Activated naive CD8-positive, alpha-beta T cell treated with anti-CD3 and anti-CD28 coated beads, Interleukin-2, amount 10 ng/mL, durations not matched to agents 7 days and 5 days (primary cell): Measurements from ENCODE around the gene SLTM. TPM values are rescaled to one million over a fixed set of nuclear protein-coding genes. Genes with fewer than 3 reads are reported as not detected.
"Not testable (repeated sequence)": the region's sequence is repeated elsewhere in the genome, so short reads cannot be mapped to it uniquely, and the experiment has no call there.

Experiments used
- ATAC-seq: fragments of 150-1000 bp; cut with Tn5 transposase; one replicate; pipeline ENCODE4 v1.10.0; 2021; ENCODE audit warnings: low read depth, moderate library complexity
- POLR2A ChIA-PET: fragments of 350-600 bp; sonication (Branson Sonifier 250); formaldehyde crosslinking; loops from one replicate; lab custom pipeline; 2021; ENCODE audit warnings: antibody characterized with exemption; lab: Charles Lee
- DNase-seq: peaks from one replicate; pipeline ENCODE4 v3.0.0; 2021
- H3K27ac Mint-ChIP-seq: one replicate; pipeline ENCODE4 v1.8.0; 2022; ENCODE audit warnings: mild to moderate bottlenecking, mixed read lengths
- H3K27me3 Mint-ChIP-seq: one replicate; pipeline ENCODE4 v1.8.0; 2022; ENCODE audit warnings: mild to moderate bottlenecking, moderate library complexity, mixed read lengths
- H3K36me3 Mint-ChIP-seq: one replicate; pipeline ENCODE4 v1.8.0; 2021; ENCODE audit warnings: mild to moderate bottlenecking, mixed read lengths
- H3K4me1 Mint-ChIP-seq: one replicate; pipeline ENCODE4 v1.8.0; 2021; ENCODE audit warnings: mixed read lengths
- H3K4me3 Mint-ChIP-seq: one replicate; pipeline ENCODE4 v1.8.0; 2022; ENCODE audit warnings: mild to moderate bottlenecking, moderate library complexity, mixed read lengths
- H3K9me3 Mint-ChIP-seq: one replicate; pipeline ENCODE4 v1.8.0; 2021; ENCODE audit warnings: mixed read lengths
- total RNA-seq, 2 experiments: library from RNA; stranded (reverse); gene quantifications; one replicate each; pipeline ENCODE4 v1.2.3, GENCODE V29; 2021

SLTM gene
- total RNA-seq, 2 experiments from 2014 or later = 130 TPM

GRCh38 chr15:58951388-58952007 is 18.0 kb upstream of the SLTM start:
- Mint-ChIP-seq H3K27ac (no peak overlapping the region), H3K4me3 (no peak overlapping the region), H3K9me3 (no peaks in the 10 kb centered on the region), H3K36me3 (no peaks in the 10 kb centered on the region), H3K27me3 (peaks cover 5% of the 10 kb centered on the region), H3K4me1 (peaks cover 8% of the 10 kb centered on the region)
- POLR2A ChIA-PET = interaction anchor here (1.0 kb wide), 1 partner anchor 18 kb away, joined by 4 read pairs; the partner anchor contains the start of gene SLTM
- DNase-seq (no peak), ATAC-seq (no peak)

- Mint-ChIP-seq H3K4me1 (peaks cover 2% of the 10 kb centered on the region), H3K4me3 (no peak overlapping the region), H3K27ac (no peak overlapping the region), H3K9me3 (no peaks in the 10 kb centered on the region), H3K36me3 (no peaks in the 10 kb centered on the region), H3K27me3 (no peaks in the 10 kb centered on the region)
- ATAC-seq = no peak
- POLR2A ChIA-PET = no interaction called here
- no peak for DNase-seq
Measured at GRCh38 chr15:58947179-58947578, 13.7 kb upstream of the SLTM start.

GRCh38 chr15:58934974-58935373 is 1.5 kb upstream of the SLTM start:
- DNase-seq, H3K27me3 Mint-ChIP-seq, H3K36me3 Mint-ChIP-seq, ATAC-seq, POLR2A ChIA-PET, H3K9me3 Mint-ChIP-seq: not testable (repeated sequence)
- Mint-ChIP-seq H3K27ac (peak overlapping the region; percentile 98), H3K4me1 (peaks cover 19% of the 10 kb centered on the region), H3K4me3 (peak overlapping the region; percentile 91)

GRCh38 chr15:58934521-58934920 is 1.0 kb upstream of the SLTM start:
- H3K27ac Mint-ChIP-seq = peak overlapping the region; percentile 98
- peaks cover 19% of the 10 kb centered on the region for H3K4me1 Mint-ChIP-seq
- H3K36me3 Mint-ChIP-seq = peaks cover 3% of the 10 kb centered on the region
- DNase-seq (no peak), ATAC-seq (no peak)
- peaks cover 3% of the 10 kb centered on the region for H3K27me3 Mint-ChIP-seq
- no peaks in the 10 kb centered on the region for H3K9me3 Mint-ChIP-seq
- POLR2A ChIA-PET = interaction anchor here (1.3 kb wide), 1 partner anchor 18 kb away, joined by 4 read pairs; no protein-coding TSS in a partner anchor
- peak overlapping the region; percentile 91 for H3K4me3 Mint-ChIP-seq

GRCh38 chr15:58934114-58934447 is 602 bp upstream of the SLTM start:
- DNase-seq = no peak
- Mint-ChIP-seq H3K4me1 (peaks cover 19% of the 10 kb centered on the region), H3K27ac (peak overlapping the region; percentile 98), H3K27me3 (peaks cover 3% of the 10 kb centered on the region), H3K36me3 (peaks cover 3% of the 10 kb centered on the region), H3K9me3 (no peaks in the 10 kb centered on the region), H3K4me3 (peak overlapping the region; percentile 91)
- no peak for ATAC-seq
- POLR2A ChIA-PET = interaction anchor here (0.7 to 1.3 kb wide), 2 partner anchors 18 to 163 kb away, joined by 3 to 4 read pairs; partner anchors contain the start of gene MINDY2

GRCh38 chr15:58932710-58933280 is 684 bp downstream of the SLTM start:
- H3K36me3 Mint-ChIP-seq = peaks cover 6% of the 10 kb centered on the region
- H3K4me3 Mint-ChIP-seq = peak overlapping the region; percentile 93
- DNase-seq (no peak), ATAC-seq (no peak)
- H3K27me3 Mint-ChIP-seq = no peaks in the 10 kb centered on the region
- POLR2A ChIA-PET = interaction anchor here (0.6 to 1.2 kb wide), 3 partner anchors 10 to 596 kb away, joined by 3 to 4 read pairs (median 4); no protein-coding TSS in a partner anchor
- peaks cover 24% of the 10 kb centered on the region for H3K4me1 Mint-ChIP-seq
- peak overlapping the region; percentile 97 for H3K27ac Mint-ChIP-seq
- no peaks in the 10 kb centered on the region for H3K9me3 Mint-ChIP-seq

- ATAC-seq (no peak), DNase-seq (no peak)
- Mint-ChIP-seq H3K4me3 (peak overlapping the region; percentile 93), H3K36me3 (peaks cover 9% of the 10 kb centered on the region), H3K27me3 (no peaks in the 10 kb centered on the region), H3K9me3 (no peaks in the 10 kb centered on the region), H3K4me1 (peaks cover 22% of the 10 kb centered on the region), H3K27ac (peak overlapping the region; percentile 97)
- POLR2A ChIA-PET = interaction anchor here (0.6 to 1.6 kb wide), 4 partner anchors 9 to 597 kb away, joined by 3 to 6 read pairs (median 4); partner anchors contain the start of gene MINDY2
Measured at GRCh38 chr15:58931987-58932588, 1.4 kb downstream of the SLTM start.

GRCh38 chr15:58929891-58930416 is 3.5 kb downstream of the SLTM start:
- H3K9me3 Mint-ChIP-seq = no peaks in the 10 kb centered on the region
- POLR2A ChIA-PET = interaction anchor here (0.6 kb wide), 1 partner anchor 1564 kb away, joined by 3 read pairs; no protein-coding TSS in a partner anchor

GRCh38 chr15:58926823-58927222 is 6.7 kb downstream of the SLTM start:
- POLR2A ChIA-PET = interaction anchor here (0.7 kb wide), 1 partner anchor 517 kb away, joined by 3 read pairs; no protein-coding TSS in a partner anchor
- H3K4me1 Mint-ChIP-seq = peaks cover 25% of the 10 kb centered on the region
- H3K27me3 Mint-ChIP-seq = no peaks in the 10 kb centered on the region

More at GRCh38 chr15:58929891-58930416, 3.5 kb downstream of the SLTM start:
- Mint-ChIP-seq H3K36me3 (peaks cover 12% of the 10 kb centered on the region), H3K27me3 (no peaks in the 10 kb centered on the region), H3K4me1 (peaks cover 20% of the 10 kb centered on the region), H3K27ac (no peak overlapping the region), H3K4me3 (no peak overlapping the region)
- DNase-seq (no peak), ATAC-seq (no peak)

GRCh38 chr15:58924327-58924726 is 9.2 kb downstream of the SLTM start:
- H3K36me3 Mint-ChIP-seq = peaks cover 20% of the 10 kb centered on the region
- DNase-seq (no peak), ATAC-seq (no peak)
- no peaks in the 10 kb centered on the region for H3K9me3 Mint-ChIP-seq
- POLR2A ChIA-PET = no interaction called here
- H3K27me3 Mint-ChIP-seq = no peaks in the 10 kb centered on the region
- peaks cover 20% of the 10 kb centered on the region for H3K4me1 Mint-ChIP-seq
- no peak overlapping the region for H3K4me3 Mint-ChIP-seq
- no peak overlapping the region for H3K27ac Mint-ChIP-seq

More at GRCh38 chr15:58926823-58927222, 6.7 kb downstream of the SLTM start:
- H3K9me3 Mint-ChIP-seq = no peaks in the 10 kb centered on the region
- no peak overlapping the region for H3K27ac Mint-ChIP-seq
- ATAC-seq = no peak
- peaks cover 12% of the 10 kb centered on the region for H3K36me3 Mint-ChIP-seq
- H3K4me3 Mint-ChIP-seq = no peak overlapping the region
- DNase-seq = no peak

GRCh38 chr15:58923696-58924300 is 9.7 kb downstream of the SLTM start:
- Mint-ChIP-seq H3K4me3 (peak overlapping the region; percentile 41), H3K9me3 (no peaks in the 10 kb centered on the region), H3K27me3 (no peaks in the 10 kb centered on the region), H3K27ac (peak overlapping the region; percentile 75), H3K4me1 (peaks cover 20% of the 10 kb centered on the region), H3K36me3 (peaks cover 20% of the 10 kb centered on the region)
- DNase-seq = no peak
- POLR2A ChIA-PET = interaction anchor here (1.7 kb wide), 1 partner anchor 9 kb away, joined by 4 read pairs; no protein-coding TSS in a partner anchor
- no peak for ATAC-seq

GRCh38 chr15:58923284-58923683 is 10.2 kb downstream of the SLTM start:
- Mint-ChIP-seq H3K4me3 (peak overlapping the region; percentile 41), H3K27me3 (no peaks in the 10 kb centered on the region), H3K4me1 (peaks cover 18% of the 10 kb centered on the region), H3K27ac (peak overlapping the region; percentile 75), H3K9me3 (no peaks in the 10 kb centered on the region), H3K36me3 (peaks cover 20% of the 10 kb centered on the region)
- no peak for DNase-seq
- POLR2A ChIA-PET = interaction anchor here (1.7 kb wide), 1 partner anchor 9 kb away, joined by 4 read pairs; no protein-coding TSS in a partner anchor
- peak; percentile 61 for ATAC-seq
